ENCODE results near the gene AOAH.

Gene AOAH

DNA sequence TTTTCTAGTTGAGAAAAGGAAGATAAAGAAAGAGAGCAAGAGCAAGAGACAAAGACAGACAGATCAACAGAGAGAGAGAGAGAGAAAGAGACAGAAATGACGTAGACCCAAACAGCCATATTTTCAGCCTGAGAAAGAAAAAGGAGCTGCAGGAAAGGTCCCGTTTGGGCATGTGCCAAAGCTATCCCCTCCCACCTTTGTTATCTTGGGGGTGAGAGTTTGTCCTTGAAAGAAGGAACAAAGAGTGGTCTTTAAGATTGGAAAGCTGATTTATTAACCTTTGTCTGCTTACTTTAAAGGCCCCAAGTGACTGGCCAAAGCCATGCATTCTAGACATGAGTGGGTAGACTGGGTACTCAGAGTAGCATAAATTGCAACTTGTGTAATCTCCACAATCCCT is 98.2 kb downstream of the AOAH start:
- no peak for DNase-seq

DNA sequence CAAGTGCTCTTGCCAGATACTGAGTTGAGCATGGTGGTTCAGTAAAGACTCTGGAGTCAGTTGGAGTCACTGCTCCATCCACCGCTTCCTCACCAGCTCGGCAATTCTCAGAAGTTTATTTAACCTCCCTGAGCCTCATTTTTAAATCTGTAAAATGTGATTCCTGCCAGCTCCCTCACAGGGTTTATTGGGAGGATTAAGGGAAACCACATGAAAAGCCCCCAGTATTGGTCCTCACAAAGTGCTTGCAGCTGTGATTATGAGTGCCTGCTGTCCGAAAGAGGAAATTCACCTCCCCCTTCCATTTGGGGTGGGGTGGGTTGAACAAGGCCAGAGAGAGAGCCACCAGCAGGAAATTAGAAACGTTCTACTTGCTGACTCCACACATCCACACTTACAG is 99.0 kb downstream of the AOAH start:
- DNase-seq, result no peak

DNA sequence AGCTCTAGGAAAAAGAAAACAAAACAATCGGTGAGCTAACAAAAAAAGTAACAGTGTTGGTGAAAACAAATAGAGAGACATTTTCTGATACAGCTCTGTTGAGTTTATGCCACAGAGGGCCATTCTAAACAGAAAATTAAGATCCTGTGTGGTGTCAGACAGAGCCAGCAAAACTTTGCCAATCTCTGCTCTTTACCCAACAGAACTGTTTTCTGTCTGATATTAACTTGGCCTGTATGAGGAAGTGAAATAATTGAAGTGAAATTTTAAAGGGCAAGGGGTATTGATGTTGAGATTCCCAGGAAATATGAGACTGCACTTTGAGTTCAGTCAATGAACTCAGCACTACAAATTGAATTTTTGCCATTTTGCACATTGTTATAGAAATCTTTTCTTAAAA is 101.0 kb downstream of the AOAH start:
- no peak for DNase-seq

DNA sequence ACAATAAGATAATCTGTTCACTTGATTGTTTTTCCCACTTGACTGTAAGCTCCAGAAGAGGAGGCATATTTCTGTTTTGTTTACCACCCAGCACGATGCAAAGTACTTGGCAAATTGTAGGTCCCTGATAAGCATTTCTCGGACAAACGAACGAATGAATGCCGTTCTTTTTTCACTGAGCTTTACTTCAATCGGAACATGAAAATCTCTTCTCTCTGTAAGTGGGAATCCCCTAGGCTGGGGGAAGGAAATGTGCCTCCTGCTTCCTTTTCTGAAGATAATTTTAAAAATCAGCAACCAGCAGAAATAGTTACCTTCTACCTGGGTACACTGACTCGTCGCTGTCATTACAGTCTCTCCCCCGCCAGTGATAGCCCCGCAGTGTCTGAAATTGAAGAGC is 102.9 kb downstream of the AOAH start:
- no peak for DNase-seq

DNA sequence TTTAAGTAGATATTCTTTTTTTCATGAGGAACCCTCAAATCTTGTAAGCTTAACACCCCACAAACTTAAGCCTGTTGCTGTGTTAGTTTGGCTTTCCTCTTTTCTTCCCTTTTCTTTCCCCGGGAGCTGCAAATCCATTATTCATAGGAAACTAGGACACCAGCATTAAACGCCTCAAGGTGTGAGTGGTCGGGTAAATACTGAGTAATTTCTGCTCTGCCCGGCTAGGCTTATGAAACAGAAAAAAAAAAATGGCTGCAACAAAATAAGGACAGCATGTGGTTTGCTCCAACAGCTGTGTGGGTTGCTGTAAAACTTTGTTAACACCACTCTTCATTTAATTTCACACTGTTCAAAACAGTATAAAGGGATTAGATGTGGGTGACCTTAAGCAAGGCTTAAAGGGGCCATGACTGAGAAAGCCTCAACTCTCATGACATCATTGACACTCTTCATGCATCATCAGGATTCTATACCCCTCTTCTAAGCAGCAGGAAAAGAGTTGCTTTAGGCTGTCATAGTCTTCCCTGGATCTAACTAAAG is 104.1 kb downstream of the AOAH start:
- no peak for DNase-seq

DNA sequence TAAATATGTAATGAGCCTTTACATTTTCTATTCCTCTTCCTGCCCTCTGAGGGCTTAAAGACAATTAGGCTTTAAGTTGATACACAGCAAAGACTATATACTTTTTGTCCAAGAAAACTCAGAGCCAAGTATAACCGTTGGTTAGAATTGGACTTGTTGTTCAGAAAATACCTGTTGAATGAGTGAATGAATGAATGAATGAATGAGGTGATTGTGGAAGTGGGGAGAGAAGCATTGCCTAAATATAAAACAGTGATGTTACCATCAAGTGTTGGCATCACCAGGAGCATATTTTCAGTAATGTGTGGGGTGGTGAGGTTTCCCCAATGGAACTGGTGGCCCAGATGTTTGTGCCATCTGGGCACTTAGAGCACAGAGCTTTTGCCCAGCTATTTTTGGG is 106.9 kb downstream of the AOAH start:
- no peak for DNase-seq

DNA sequence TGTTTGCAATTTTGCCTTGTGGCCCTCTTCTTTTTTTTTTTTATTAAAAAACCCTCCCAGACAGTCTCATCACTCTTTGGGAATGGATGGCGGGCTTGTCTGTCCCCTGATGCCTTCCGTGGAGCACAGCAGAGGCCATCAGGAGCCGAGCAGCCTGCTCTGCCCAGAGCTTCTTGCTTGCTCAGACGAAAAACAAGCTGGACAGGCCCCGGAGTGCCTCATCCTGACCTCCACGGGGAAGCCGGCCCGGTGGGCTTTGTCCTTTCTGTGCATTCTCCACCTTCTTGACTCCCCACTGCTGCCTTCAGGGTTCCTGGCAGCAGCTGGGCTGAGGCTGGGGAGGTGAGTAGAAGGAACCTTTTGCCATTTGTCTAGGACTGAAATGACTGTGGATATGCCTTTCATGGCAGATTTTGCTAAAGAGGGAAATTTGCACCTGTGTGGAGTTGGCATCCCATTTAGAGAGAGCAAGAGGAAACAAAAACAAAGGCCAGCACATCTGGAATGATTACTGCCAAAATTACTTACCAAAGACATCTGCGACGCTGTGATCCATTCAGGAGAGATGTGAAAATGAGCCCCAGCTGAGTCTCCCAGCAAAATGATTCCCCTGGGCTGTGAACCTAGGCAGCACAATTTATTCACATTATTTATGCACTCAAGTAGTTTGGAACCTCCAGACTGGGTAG is 108.3 kb downstream of the AOAH start:
- peak; percentile 48 for DNase-seq

DNA sequence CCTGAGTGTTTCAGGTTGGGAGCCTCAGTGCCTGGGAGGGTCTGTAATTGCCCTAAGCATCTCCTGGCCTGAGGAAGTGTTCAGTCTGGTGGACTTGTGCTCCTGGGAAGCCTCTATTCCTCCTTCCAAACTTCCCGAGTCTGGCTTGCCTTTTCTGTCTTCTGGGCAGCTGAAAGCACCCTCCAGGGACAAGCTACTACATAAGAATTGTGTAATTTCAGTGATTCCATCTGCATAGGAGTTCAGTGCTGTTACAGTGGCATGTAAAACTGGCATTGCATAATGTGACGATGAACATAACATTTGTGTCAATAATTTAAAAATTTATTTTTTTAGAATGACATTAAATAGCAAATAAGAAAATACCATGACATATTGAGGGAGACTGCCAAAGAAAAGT is 109.3 kb downstream of the AOAH start:
- no peak for DNase-seq

DNA sequence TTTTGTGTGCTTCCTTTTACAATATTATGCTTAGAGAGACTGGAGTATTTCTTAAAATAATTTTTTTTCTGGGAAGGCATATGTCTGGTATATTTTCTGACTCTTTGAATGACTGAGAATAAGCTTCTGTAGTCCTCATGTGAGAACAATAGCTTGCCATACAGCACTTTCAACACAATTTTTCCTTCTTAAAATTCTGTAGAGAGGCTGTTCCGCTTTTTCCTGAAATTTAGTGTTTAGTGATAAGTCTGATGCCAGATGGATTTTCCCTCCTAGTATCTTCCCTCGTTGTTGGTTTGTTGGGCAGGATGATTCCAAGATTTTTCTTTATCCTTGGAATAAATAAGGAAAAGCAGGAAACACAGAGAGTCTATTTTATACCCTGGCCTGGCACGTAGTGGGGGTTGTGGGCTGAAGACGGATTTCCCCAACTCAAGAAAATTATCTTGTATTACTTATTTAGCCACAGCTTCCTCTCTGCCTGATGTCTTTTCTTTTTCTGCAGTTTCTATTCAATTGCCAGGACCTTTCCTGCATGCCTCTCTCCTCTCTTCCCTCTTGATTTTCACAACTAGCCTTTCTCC is 111.2 kb downstream of the AOAH start:
- DNase-seq, result no peak

DNA sequence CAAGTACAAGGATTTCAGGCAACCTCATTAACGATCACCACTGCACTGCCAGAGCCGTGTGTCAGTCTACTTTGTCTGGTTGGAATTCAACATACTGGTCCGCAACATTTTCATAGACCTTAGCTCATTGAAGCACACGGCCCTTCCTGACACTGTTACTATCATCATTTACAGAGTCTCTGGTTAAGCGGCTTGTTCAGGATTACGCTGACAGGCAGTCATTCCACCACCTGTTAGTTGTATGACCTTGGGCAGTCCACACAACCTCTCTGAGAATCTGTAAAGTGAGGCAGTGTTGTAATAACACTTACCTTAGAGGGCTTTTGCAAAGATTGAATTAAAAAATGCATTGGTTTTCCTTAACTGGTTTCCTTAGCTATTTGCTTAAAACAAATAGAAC is 112.6 kb downstream of the AOAH start:
- no peak for DNase-seq

DNA sequence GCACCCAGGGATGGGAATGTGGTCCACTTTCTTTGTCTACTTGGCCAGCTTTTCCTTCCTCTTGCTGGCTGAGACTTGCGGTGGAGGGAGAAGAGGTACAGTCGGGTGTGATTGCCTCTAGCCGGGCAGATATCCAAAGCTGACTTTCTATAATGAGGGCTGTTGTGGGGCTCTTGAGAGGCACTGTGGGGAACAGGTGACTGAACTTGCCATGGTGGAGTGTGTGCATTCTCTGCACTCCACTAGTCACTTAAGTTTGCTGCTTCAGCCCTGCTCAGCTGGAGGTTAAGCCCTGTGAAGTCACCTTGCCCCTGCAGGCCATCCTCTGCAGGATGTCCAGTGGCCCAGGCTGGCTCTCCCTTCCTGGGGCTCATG is 116.6 kb downstream of the AOAH start:
- peak; percentile 66 for DNase-seq

DNA sequence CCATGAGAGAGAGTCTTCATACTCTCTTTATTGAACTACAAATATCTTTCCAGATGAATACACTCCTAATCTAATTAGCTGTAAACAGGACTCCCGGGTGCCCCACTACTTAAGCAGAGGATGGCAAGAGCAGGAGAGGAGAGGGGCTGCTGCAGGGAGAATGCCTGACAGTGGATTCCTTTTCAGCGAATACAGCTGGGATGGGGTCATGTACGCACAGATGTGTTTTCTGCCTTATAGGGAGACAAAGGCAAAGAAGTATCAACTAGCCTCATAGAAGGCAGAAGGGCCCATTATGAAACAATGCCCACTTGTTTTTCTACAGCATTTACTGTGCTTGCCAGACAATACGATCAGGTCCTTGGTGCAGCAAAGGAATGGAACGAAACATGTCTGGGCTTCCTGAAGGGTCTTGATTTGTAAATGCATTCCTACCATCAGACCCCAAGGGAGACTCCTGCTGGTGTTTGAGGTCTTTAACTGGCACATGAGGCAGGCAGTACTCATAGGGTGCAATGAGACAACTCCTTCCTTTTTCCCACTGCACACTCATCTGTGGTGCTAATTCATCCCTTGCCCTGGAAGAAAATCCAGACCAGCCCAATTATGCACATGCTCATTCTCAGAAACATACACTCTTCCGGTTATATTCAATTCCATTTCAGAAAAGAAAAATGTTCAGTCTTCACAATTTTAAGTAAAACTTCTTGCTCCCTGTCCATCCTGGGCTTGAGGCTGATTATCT is 117.1 kb downstream of the AOAH start:
- no peak for DNase-seq

DNA sequence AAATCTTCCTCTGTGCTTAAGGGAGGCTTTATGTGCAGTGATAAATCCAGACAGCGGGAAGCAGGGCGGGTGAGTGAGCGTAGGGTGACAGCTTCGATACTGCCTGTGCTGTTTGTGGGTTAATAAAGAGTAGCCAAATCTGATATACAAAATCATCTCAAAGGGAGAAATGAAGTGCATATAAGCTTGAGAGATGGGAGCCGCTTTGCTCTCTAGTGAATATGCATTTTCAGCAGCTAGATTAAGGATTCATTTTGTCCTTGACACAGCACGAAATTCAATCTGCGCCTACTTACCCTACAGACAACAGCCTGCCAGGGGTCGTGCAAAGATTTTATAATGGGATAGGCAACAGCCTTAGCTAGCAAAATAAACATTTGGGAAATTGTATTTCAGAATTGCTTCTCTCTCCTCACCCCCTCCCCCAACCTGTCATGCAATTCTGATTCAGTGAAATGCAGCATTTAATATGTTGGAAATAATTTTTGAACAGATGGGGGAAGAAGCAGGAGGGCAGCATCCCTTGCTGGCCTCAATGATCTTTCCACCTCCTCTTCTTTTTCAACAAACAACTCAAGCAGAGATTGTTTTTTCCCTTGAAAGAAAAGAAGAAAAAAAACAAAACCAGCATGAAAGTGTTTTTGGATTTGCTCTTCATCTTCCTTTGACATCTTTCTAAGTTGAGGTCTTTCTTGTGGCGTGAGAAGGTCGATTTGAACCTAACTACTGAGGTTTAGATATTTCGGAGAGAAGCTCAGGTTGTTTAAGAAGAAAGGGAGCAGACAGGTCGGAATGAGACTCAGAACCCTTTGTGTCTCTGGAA is 117.9 kb downstream of the AOAH start:
- no peak for DNase-seq

DNA sequence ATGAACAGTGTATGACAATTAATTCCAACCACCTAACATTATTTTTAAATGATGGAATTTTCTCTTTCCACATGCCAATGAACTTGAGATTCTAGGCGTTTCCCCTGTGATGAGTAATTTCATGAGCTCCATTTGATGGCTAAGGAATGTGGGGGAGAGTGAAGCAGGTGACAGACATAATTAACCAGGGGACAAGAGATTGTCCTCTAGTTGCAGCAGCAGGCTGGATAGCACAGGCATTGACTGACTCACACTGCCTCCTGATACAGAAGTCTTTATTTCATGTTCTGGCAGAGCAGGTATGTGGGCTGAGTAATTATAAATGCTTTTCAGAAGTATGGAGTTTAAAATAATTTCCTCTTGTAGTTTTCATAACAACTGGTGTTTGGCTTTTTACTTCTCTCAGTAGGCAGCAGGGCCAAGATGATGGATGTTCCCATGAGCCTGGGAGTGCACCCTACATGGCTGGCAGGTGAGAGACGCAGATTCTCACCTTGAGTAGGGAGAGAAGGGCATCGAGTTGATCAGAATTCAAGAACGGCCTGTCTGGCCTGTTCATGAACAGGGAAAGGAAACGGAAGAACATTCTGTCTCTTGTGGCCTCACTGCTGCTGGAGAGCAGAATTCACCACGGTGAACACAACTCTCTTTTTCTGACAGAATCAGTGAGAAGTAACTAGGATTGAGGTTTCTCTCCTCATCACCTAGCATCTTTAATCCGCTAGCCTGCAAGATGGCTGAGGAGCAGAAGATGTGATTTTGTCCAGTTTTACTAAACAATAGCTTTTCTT is 118.8 kb downstream of the AOAH start:
- no peak for DNase-seq

DNA sequence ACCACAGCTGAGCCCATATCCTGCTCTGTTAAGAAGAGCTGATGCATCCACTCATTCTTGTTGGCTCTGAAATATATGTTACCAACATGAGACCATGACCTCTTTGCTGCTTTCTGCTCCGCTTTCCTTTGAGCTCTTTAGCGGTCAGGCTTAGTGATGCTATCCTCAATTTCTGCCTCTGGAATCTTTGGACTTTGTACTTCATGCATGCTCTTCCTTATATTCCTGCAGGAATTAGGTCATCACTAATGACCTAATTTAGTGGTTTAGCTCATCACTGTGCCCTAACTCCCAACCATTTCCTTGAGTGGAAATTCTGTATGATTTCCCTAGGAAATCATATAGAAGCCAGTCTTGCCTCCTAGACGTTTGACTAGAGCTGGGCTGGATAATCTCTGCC is 119.5 kb downstream of the AOAH start:
- DNase-seq, result no peak

DNA sequence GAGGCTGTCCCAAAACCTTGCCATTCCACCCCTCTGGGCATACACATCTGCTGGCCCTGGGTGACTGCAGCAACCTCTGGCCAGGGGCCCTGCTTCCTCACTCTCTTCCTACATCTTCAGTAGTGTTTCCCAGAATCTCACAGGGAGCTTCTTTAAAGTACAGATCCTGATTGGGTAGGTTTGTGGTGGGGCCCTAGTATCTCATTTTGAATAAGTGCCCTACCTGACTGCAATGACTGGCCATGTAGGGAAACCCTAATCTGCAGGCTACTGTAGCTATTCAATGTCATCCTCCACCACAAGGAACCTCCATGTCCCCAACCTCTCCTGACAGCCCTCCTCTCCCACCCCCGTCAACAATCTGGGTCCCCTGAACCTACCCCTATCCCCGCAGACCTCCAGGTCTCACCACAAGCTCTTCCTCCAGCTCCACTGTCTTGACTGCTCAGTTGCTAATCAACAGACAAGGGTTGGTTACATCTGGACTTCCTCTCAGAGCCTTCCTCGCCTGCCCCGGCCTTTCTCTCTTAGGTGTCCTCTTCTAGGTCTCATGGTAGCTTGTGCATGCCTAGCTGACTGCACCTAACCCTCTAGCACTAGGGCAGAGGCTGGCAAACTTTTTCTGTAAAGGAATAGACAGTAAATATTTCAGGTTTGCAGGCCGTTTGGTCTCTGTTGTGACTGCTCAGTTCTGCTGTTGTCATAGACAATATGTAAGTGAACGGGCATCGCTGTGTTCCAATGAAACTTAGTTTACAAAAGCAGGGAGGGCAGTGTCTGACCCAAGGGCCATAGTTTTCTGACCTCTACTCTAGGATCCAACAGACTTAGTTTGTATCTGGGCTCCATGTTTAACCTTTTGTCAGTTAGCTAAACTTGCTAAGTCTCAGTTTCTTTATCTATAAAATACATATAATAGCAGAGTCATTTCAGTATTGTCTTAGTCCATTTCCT is 121.1 kb downstream of the AOAH start:
- no peak for DNase-seq

DNA sequence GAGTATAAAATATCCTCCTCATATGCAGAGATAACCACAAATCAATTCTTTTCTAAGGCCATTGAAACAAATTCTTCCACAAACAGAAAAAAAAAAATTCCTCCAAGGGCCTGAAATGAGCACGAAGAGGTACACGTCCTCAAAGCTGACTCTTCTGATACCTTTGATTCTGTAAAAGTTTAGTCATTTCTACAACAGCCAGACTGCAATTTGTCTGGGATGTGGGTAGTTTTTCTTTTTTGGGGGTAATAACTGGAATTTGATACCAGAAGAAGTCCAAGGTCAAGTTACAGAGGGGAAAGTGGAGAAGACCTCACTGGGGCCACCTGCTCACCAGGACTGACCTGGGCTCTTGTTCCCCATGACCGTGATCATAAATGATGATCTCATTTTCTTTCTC is 121.8 kb downstream of the AOAH start:
- DNase-seq, result no peak

DNA sequence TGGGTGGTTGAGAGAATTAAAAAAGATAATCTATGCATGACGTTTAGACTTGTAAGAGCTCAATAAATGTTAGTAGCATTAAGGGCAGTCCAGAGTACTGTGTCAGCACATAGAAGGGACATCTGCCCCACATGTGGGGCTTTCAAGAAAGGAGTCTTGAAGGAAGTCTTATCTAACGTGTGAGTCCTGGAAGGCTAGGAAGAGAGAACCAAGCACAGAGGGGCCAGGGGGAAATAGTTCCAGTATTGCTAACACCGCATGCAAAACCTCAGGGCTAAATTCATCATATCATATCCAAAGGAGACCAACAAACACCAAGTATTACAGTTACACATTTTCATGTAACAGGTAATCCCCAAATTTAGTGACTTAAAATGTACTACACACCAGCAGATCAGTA is 122.7 kb downstream of the AOAH start:
- no peak for DNase-seq

DNA sequence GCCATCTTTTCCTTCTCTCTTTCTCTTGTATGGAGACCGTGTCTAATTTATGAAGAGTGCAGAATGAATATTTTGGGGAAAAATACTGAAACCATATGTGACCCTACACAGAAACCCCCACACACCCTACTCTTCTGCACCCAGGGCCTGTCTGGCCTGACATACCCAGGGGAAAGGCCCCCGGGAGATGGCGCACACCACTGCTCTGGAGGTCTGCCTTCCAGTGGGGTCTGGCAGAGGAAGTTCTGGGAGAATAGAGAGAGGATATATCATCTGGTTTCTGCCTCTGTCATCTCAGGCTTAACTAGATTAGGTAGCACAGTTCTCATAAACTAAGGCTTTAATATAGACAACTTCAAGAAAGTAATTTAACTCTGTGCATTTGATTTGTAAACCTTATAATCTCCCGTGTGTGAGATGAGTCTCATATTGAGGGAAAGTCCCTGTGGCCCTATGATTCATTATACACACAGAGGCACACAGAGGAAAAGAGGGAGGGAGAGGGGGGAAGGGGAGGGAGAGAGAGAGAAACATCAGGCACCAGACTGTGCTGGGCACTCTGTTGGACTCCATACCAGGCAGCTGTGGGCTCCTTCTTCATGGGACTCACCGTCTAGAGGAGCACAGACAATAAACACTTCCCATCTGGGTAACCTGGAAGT is 123.3 kb downstream of the AOAH start:
- no peak for DNase-seq

DNA sequence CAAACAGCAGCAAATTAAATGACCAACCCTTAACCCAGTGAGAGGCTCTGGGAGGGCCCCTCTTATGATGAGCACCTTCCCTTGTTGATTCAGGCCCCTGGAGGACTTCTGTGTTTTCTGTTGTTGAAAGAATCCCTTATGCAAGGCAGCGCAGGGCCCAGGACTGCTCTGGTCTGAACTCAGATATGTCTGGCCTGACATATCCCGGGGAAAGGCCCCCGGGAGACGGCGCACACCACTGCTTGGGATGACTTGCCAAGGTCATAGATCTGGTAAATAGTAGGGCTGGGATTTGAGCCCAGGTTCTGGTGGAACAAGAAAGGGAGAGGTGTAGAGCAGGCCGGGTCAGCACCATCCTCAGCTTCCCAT is 124.0 kb downstream of the AOAH start:
- DNase-seq, result no peak
